ENCODE results near the gene PGLYRP1.
A peak's percentile ranks its signal among the peaks of the same experiment; 100 is the strongest.

PGLYRP1 gene

GRCh38 chr19:46033401-46033800 is 10.5 kb upstream of the PGLYRP1 start:
- DNase-seq (ENCODE audit: low read depth in 2 of 2, low spot score in 1 of 2): no peak

- no peak for DNase-seq (ENCODE audit: low read depth in 2 of 2, low spot score in 1 of 2)
These were observed 9.8 kb upstream of the PGLYRP1 start for GRCh38 chr19:46032597-46033025.

- DNase-seq (ENCODE audit: low read depth in 2 of 2, low spot score in 1 of 2): no peak
These were observed 9.1 kb upstream of the PGLYRP1 start for GRCh38 chr19:46031781-46032596.

DNA sequence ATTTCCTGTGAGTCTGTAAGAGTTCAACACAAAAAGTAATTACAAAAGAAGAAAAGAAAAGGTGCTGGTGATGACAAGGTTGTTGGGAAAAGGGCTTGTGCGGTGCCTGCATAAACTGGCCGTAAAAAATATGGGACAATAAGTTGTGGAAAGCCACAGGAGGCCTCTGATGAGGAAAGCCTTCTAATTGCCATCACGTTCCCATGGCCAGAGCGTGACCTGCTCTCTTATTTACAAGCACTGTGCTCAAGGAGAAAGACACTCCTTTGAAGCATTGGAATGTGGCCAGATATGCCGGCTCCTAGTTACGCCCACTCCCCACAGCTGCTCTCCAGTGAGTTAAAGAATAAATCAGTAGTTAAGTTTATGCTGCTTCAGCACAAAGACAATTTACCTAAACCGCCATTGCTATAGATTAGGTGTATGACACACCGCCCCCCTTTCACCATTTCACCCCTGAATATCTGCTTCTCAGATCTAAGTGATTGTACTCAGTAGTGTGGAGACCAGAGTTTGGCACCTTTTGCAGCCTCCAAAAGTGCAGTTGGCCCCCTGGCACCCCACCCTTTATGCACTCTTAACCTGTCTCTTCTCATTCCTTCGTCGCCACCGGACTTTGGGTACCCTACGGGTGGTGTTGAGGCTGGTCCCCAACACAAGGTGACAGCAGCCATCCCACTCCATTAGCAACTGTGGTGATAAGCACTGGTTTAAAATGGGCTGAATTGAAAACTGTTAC is 8.1 kb upstream of the PGLYRP1 start:
- no peak for DNase-seq (ENCODE audit: low read depth in 2 of 2, low spot score in 1 of 2)

DNA sequence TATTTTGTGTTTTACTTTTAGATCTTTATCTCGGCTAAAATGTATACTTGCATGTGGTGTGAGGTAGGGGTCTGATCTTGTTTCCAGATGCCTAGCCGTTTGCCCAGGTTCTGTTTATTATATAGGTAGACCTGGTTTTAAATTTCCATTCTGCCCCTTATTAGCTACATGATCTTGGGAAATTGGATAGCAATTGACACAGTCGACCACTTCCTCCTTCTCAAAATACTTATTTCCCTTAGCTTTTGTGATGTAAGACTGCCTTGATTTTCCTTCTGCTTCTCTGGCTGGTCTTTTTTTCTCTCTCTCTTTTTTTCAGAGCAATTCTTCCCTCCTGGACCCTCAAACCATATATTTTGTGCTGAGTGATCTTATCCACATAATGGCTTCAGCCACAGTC is 3.0 kb upstream of the PGLYRP1 start:
- DNase-seq (ENCODE audit: low read depth in 2 of 2, low spot score in 1 of 2): no peak

- DNase-seq (ENCODE audit: low read depth in 2 of 2, low spot score in 1 of 2): no peak
These were observed 492 bp upstream of the PGLYRP1 start for GRCh38 chr19:46023311-46023779.

DNA sequence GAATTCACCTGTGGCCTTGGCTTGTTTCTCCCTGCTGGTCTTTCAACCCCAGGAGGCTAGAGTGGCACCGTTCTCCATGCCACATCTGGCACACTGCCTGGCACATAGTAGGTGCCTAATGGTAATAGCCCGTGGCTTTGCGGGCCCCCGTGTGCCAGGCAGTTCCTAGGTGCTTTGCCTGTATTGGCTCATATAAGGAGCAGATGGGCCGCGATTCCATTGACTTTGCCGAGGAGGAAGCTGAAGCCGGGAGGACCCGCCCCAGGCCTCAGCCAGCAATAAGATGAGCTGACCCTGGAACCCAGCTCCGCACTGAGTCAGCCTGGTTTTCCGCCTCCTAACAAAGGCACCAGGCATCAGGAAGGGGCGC is 807 bp downstream of the PGLYRP1 start:
- no peak for DNase-seq (ENCODE audit: low read depth in 2 of 2, low spot score in 1 of 2)

GRCh38 chr19:46021531-46022041 is 1.3 kb downstream of the PGLYRP1 start:
- DNase-seq (ENCODE audit: low read depth in 2 of 2, low spot score in 1 of 2): no peak

DNA sequence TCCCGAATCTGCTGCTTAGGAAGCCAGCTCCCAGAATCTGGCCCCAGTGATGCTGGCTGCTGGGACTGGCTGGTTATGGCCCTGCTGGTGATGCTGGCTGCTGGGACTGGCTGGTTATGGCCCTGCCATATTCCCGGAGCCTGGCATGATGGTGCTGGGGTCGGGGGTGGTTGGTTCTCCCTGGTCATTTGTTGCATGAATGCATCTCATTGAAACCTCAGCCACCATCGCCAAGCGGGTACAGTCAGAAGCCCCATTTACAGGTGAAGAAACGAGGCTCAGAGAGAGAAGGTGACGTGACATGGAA is 2.1 kb downstream of the PGLYRP1 start:
- no peak for DNase-seq (ENCODE audit: low read depth in 2 of 2, low spot score in 1 of 2)

- no peak for DNase-seq (ENCODE audit: low read depth in 2 of 2, low spot score in 1 of 2)
These were observed 3.6 kb downstream of the PGLYRP1 start for GRCh38 chr19:46019270-46019669.

- no peak for DNase-seq (ENCODE audit: low read depth in 2 of 2, low spot score in 1 of 2)
These were observed 4.1 kb downstream of the PGLYRP1 start for GRCh38 chr19:46018729-46019251.

DNA sequence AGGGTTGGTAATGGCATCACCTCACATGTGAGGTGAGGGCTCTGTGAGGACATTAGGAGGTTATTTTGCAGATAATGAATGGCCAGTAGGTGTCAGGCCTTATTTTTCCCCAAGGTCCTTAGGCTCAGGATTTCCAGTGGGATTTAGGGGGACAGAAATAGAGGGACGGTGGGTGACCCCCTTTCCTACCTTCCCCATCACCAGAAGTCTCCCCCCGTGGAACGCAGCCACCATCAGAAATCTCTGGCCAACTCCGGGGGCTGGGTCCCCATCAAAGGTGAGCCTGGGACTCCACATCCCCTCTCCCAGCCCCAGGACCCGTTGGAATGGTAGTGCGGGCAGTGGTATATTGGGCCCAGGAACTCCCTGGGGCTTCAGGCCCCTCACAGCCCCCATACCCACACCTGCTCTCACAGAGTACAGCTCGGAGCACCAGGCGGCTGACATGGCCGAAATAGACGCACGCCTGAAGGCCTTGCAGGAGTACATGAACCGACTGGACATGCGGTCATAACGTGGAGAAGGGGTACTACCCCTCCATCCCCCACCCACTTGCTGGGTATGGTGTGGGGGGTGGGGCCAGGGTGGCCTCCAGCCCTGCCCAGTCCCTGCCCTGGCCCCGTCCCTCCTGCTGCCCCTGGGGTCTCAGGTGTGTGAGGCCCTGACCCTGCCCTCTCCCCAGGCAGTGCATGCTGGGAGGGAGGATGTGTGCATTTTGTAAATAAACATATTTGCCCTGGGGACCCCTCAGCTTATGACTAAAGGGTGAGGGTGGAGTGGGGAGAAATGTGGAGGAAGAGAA is 4.8 kb downstream of the PGLYRP1 start:
- DNase-seq (ENCODE audit: low read depth in 2 of 2, low spot score in 1 of 2): no peak

DNA sequence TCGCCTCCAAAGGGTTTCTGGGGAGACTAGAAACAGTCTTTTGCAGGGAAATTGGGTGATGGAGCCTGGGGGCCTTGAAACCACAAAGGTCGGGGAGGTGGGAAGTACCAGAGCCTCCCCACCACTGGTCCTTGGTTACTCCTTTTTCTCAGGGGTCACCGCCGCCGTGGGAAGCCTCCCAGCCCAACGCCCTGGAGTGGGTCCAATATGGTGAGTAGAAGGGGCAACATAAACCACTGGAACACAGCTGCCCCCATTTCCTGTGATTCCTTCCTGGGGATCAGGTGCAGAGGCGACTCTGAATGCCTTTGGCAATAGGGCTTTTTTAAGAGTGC is 5.8 kb downstream of the PGLYRP1 start:
- DNase-seq (ENCODE audit: low read depth in 2 of 2, low spot score in 1 of 2): no peak

GRCh38 chr19:46016426-46017094 is 6.3 kb downstream of the PGLYRP1 start:
- peak; percentile 57 to 74 for DNase-seq (ENCODE audit: low read depth in 2 of 2, low spot score in 1 of 2)

GRCh38 chr19:46015687-46016425 is 7.0 kb downstream of the PGLYRP1 start:
- DNase-seq (ENCODE audit: low read depth in 2 of 2, low spot score in 1 of 2): no peak

DNA sequence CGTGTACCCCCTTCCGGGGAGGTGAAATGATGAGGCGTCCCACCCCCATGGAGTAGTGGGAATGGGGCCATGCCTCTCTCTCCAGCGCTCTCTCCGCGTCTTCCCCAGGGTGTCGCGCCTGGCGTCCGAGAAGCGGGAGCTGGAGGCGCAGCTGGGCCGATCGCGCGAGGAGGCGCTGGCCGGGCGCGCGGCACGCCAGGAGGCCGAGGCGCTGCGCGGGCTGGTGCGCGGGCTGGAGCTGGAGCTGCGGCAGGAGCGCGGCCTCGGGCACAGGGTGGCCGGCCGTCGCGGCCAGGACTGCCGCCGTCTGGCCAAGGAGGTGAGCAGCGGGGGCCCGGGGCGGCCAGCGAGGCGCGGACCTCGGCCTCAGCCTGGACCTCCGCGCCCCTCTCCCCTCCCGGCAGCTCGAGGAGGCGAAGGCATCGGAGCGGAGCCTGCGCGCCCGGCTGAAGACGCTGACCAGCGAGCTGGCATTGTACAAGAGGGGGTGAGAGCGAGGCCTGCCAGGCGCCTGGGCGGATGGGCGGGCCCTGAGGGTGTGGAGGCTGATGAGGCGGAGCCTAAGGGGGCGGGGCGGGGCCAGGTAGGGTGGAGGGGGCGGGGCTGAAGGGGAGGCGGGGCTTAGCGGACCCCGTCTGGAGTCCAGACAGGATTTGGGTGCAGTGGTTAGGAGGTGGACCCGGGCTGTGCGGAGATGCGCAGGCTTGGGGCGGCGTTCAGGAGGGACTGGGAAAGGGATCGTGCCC is 7.7 kb downstream of the PGLYRP1 start:
- peak in 1 of 2 donors; percentile 37 for DNase-seq (ENCODE audit: low read depth in 2 of 2, low spot score in 1 of 2)

DNA sequence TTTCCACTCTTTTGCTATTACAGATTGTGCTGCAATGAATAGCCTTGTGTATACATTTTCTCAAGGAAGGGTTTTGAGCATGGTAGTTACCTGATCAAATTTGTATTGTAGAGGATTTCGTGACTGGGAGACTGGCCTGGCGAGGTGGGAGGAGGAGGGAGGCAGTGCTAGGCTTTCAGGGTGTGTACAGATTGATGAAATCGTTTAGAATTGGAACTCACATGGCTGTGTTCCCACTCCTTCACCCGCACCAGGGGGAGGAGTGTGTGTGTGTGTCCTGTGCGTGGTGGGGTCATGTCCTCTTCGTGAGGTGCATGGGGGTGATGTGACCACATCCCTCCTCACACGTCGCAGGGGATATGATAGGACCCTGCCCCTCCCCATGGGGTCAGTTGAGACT is 8.3 kb downstream of the PGLYRP1 start:
- no peak for DNase-seq (ENCODE audit: low read depth in 2 of 2, low spot score in 1 of 2)

DNA sequence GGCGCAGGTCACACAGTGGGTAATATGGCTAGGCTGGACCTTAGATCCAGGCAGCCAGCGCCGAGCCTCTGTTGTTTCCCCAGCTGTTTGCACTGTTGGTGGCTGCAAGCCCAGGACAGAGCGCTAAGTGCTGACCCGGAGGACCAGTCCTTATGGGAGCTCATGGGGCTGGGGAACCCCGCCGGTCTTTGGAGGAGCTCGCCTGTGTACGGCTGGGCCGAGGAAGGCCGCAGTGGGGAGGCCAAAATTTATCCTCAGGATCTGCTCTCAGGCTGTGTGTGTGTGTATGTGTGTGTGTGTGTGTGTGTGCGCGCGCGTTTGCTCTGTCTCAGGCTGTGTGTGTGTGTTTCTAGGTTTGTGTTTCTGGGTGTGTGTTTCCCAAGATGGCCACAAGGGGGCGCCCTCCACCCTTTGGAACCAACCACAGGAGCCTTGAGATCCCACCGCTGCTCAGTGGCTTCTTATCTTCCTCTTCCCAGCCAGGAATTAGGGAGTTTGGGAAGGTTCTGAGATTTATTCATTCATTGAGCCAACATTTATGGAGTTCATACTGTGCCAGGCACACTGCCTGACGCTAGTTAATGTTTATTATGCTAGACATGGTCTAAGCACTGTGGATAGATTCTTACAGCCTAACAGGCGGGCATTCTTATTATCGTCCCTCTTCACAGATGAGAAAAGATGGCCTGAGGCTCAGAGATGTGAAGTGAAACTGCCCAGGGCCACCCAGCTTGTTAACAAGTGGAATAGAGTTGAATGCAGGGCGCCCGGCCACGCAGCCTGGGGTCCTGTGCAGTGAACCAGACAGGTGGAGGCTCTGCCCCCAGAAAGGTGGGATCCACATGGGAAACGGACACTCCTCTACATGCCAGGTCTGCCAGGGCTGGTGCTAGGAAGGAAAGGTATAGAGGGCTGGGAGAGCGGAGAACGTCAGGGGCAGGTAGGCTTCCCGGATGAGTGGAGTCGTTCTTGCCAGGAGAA is 13.0 kb downstream of the PGLYRP1 start:
- peak; percentile 37 to 48 for DNase-seq (ENCODE audit: low read depth in 2 of 2, low spot score in 1 of 2)
